Prostate gland (tissue), 2 donors: Measurements from ENCODE around the gene CEP19.

Source experiments
- POLR2A ChIP-seq: fragments of 450-650 bp; IDR thresholded peaks from one replicate; pipeline ENCODE4 v1.6.1; 2016; ENCODE audit warnings: antibody characterized with exemption, mild to moderate bottlenecking
- POLR2AphosphoS5 ChIP-seq: sonication (generic); formaldehyde crosslinking; IDR thresholded peaks from one replicate; pipeline ENCODE4 v1.6.1; 2017; ENCODE audit warnings: antibody characterized with exemption
- TF ChIP-seq, protein P1 (sequence below), 4 experiments: fragments of 200-600 bp in 2 of 4; fragments of 450-650 bp in 2 of 4; sonication (generic) in 2 of 4; IDR thresholded peaks; 1 replicate in 3 of 4; 2 replicates in 1 of 4; pipeline ENCODE4 v1.5.1; 2016 to 2019; ENCODE audit warnings: antibody characterized with exemption in 4 of 4, mild to moderate bottlenecking in 2 of 4, moderate library complexity in 2 of 4

DNA sequence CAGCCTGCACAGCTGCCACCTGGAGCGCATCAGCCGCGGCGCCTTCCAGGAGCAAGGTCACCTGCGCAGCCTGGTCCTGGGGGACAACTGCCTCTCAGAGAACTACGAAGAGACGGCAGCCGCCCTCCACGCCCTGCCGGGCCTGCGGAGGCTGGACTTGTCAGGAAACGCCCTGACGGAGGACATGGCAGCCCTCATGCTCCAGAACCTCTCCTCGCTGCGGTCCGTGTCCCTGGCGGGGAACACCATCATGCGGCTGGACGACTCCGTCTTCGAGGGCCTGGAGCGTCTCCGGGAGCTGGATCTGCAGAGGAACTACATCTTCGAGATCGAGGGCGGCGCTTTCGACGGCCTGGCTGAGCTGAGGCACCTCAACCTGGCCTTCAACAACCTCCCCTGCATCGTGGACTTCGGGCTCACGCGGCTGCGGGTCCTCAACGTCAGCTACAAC lies 52.1 kb downstream of the CEP19 start:
- TF ChIP-seq, protein P1, sequence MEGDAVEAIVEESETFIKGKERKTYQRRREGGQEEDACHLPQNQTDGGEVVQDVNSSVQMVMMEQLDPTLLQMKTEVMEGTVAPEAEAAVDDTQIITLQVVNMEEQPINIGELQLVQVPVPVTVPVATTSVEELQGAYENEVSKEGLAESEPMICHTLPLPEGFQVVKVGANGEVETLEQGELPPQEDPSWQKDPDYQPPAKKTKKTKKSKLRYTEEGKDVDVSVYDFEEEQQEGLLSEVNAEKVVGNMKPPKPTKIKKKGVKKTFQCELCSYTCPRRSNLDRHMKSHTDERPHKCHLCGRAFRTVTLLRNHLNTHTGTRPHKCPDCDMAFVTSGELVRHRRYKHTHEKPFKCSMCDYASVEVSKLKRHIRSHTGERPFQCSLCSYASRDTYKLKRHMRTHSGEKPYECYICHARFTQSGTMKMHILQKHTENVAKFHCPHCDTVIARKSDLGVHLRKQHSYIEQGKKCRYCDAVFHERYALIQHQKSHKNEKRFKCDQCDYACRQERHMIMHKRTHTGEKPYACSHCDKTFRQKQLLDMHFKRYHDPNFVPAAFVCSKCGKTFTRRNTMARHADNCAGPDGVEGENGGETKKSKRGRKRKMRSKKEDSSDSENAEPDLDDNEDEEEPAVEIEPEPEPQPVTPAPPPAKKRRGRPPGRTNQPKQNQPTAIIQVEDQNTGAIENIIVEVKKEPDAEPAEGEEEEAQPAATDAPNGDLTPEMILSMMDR (IDR thresholded peaks at IDR 0.05), result no peak
- TF ChIP-seq POLR2A, result no peak
- no peak for TF ChIP-seq POLR2AphosphoS5
